HG03135 (cell line): Measurements from ENCODE around the gene MPST.

Source experiments
- ATAC-seq: cut with Tn5 transposase; IDR thresholded peaks from one replicate; pipeline ENCODE4 v1.9.1; 2021; ENCODE audit warnings: mild to moderate bottlenecking, moderate library complexity; ENCODE audit not compliant: unreplicated experiment

The MPST gene

DNA sequence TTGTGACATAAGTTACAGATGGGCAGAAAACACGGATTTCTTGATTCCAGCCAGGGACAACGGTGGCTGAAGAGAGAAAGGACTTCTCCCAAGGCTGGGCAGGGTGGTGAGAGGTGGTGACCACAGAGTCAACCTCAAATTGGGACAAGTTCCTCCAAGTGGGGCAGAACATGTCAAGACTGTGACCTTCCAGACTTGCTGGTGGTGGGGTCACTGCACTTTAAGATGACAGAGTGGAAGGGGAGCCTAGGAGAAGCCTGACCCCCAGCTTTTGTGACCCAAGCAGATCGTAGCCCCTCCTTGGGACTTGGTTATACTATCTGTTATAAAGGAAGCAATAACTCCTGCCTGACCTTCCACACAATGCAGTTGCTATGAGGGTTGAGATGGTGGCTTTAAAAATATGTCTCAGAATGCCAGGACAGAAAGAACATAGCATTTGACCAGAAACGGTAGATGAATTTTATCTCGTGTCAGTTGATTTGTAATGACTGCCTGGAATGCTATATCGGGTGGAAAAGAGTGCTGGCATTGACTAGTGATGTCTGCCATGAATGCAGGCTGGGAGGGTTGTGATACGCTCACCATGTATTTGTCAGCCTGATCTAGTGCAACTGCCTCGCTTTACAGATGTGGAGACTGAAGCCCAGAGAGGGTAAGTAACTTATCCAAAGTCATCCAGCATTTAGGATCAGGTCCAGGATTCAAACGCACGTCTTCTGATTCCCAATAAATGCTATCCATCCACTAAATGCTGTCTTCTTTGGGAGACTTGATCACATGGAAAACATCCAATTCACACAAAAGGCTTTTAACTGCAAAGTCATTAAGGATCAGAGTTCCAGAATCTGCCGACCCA, 18.6 kb upstream of the MPST start:
- ATAC-seq = no peak

DNA sequence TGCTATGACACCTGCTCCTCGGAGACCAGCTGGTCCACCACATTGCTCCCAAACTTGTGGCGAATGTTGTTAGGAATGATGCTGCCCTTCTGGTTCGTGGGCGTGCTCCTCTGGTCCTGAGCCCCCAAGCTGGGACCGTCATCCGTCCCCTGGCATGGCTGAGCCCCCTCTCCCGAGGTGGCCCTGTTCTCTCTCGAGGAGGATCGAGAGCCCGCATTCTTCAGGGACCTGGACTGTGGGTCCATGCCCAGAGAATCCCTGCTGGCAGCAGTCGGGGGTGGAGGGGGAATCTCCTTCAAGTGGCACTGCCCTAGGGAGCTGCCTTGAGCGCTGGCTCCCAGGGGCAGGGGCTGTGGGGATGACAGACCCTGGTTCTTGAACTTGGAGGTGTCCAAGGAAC, 17.7 kb upstream of the MPST start:
- no peak for ATAC-seq

DNA sequence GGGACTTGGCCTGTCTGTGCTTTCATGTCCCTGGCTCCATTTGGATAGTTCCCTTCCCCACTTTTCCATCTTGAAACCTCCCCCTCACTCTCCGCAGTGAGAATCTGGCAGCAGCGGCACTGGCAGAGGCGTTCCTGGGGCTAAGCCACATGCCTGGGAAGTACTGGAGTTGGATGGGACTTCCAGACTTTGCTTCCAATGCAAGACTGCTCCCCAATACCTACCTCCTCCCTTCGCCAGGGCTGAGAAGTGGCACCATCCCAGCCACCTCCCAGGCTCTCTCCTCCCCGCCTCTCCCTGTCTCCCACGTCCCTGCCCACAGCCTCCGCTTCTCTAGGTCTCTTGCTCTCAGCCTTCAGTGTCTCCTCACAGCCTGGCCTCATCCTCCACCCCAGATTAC, 16.9 kb upstream of the MPST start:
- ATAC-seq = no peak

DNA sequence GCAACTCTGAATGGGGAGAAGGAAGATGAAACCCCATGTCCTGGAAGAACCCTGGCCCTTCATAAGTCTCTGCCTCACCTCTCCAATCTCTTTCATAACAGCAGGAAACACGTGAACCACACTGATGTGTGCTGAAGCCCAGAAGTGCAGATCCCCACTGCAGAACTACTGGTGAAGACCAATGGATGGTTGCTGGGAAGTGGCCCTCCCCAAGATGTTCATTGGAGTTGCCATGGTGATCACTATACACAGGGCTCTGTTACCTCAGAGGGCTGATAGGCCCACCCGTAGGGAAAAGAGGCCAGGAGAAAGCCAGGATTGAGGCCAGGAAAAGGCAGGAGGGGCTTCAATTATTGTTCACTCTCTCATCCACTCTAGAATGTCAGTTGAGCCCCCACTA, 11.9 kb upstream of the MPST start:
- ATAC-seq = no peak

DNA sequence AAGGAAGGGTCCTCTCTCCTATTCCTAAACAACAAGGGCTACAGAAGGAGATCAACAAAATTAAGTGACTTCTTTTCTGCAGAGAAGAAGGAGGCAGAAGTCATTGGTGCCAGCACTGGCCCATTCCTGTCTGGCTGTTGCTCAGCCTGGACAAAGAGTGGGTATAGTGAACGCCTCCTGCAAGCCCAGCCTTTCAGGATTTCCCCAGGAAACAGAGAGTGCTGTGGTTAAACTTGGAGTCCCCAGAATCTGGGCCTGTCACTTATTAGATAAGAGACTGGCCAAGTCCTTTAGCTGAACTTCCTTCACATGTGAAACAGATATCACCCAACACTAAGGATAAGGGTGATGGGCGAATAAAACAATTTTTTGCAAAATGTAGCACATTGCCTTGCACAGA, 11.2 kb upstream of the MPST start:
- no peak for ATAC-seq

DNA sequence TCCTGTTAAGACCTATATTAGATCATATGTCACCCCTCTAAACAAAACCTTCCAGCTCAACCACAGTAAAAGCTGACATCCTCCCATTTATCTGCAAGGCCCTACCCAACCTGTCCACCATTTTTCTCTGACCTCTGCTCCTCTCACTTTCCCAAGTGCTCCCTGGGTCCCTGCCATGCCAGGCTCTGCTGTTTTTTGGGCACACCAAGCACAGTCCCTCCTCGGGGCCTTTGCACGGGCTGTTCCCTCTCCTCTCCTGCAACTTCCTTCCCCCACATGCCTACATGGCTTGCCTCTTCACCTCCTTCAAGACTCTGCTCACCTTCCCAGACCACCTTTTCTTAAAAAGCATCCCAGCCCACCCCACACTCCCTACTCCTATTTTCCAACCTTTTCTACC, 10.1 kb upstream of the MPST start:
- no peak for ATAC-seq

DNA sequence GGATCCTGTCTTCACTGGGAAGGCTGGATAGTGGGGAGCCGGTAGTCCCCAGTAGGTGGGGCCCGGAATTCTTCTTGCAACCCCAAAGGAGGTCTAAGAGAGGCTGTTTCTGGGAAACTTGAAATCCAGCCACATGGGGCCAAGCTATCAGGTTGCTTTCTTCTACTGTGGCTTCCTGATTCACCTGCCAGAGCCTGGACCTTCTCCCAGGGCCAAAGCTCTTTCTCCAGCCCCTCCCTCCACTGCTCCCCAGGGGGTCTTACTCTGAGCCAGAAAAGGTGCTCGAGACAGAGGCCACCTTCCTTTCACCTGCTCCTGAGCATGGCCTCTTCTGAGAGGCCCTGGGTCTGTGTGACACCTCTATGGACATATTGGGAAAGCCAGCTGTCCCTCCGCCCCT, 9.4 kb upstream of the MPST start:
- ATAC-seq = no peak

DNA sequence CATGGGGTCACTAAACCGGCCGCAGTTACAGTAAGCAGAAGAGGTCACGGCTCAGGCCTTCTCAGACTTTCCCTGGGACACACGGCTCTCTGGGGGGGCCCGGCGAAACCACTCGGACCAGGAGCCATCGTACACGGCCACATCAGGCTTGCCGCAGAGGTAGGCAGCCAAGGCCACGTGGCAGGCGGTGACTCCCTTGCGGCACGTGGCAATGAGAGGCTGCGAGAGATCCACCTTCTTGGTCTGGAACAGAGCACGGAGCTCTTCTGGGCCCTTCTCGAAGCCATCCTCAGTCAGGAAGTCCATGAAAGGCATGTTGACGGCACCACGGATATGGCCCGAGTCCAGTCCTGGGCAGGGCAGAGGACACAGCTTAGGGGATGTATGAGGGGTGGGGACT, 8.6 kb upstream of the MPST start:
- no peak for ATAC-seq

DNA sequence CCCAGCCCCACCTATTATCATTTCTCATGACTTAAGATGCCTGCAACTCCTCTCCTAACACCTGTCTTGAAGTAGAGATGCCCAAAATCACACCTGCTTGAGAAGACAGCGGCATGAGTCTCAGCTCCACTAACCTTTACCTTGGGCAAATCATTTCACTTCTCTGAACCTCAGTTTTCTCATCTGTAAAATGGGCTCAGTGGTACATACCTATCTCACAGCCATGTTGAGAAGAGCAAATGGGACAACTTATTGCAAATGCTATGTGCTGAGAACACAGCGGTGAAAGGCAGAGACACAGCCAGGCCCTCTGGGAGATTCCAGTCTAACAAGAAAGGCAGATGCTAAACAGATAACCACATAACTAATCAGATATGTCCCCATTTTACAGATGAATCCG, 8.1 kb upstream of the MPST start:
- ATAC-seq = no peak

DNA sequence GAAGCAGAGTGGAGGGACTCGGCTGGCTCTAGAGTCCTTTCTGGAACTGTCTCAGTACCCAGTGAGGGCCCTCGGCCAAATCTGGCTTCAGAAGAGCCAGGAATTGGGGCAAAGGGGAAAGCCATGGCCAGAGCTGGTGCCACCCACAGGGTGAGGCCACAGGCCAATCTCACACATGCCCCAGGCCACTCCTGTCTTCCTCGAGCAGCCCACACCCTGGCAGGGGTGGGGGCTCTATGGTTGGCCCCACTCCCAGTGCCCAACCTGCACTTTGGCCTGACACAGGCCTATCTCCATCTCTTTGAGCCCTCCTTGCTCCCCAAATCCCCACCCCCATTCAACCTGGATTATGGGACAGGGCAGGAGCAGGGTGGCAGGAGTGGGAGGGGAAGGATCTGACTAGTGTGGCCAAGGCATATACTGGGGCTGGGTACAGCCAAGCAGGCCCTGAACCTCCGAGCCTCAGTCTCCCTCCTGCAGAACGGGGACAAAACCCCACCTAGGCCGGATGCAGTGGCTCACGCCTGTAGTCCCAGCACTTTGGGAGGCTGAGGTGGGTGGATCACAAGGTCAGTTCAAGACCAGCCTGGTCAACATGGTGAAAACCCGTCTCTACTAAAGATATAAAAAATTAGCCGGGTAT, 7.2 kb upstream of the MPST start:
- no peak for ATAC-seq

DNA sequence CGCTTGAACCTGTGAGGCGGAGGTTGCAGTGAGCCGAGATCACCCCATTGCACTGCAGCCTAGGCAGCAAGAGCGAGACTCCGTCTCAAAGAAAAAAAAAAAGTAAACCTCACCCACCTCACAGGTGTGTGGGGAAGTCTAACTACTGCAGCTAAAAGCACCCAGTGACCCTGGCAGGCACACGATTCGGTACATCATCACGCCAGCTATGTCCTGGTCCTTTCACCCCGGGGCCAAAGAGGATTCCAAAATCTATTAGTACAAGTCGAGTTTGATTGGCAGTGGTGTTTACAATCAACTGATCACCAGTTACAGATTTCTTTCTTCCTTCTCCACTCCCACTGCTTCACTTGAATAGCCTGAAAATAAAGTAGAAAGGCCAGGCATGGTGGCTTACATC, 6.6 kb upstream of the MPST start:
- no peak for ATAC-seq

DNA sequence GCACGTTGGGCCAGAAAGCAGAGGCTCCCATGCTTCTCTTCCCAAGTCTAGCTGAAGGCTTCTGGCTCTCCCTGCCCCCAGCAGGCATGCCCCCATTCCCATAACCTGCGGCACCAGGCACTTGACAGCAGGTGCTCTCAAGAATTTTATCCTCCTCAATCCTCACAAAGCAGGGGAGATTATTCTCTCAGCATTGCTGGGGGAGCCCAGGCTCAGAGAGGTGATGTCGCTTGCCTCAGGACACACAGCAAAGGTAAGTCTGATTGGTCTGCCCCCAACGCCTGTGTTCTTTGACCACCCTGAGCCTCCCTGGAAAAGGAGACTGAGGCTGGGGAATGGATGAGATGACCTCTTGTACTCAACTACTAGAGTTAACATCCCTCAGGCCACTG, 5.1 kb upstream of the MPST start:
- ATAC-seq = no peak

DNA sequence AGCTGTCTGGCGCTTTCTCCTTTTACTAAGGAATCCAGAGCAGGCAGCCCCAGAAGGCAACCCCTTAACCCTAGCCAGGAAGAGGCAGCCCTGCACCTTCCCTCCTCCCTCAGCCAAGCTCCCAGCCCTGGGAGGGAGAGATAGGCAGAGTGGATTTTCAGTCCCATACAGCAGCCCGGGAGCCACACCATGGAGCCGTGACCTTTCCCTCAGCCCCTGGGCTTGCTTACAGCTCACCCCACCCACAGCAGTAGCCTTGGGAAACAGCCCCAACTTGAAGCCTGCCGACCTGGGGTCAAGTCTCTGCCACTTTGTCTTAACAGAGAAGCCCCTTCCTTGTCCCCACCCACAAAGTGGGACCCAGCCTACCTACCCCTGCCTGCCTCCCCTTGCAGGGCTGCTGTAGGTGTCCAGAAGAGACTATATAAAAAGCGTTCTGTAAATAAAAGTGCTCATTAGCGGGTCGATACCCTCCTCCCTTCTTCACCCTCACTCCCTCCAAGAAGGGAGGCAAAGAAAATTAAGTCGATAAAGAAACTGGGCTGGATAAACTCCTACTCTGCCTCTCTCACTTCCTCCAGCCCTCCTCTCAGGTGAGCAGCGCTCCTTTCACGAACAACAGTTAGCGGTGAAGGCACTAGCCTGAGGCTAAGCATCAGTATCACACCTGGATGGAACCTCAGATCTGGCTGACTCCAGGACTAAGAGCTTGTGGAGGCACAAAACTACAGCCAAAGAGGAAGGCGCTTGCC, 4.5 kb upstream of the MPST start:
- ATAC-seq = no peak

DNA sequence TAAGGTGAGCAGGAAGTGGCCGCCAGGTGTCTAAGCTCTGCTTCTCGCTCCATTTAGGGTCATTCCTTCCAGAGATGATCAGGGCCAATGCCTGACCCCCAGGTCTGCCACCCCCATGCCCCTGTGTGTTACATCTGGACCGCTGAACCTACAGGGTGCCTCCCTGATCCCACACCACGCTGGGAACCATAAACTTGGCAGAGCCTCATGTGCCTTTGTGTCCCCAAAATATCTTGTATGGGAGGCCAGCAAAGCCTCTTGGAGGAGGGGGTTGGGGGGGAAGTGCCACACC, 4.0 kb upstream of the MPST start:
- no peak for ATAC-seq

DNA sequence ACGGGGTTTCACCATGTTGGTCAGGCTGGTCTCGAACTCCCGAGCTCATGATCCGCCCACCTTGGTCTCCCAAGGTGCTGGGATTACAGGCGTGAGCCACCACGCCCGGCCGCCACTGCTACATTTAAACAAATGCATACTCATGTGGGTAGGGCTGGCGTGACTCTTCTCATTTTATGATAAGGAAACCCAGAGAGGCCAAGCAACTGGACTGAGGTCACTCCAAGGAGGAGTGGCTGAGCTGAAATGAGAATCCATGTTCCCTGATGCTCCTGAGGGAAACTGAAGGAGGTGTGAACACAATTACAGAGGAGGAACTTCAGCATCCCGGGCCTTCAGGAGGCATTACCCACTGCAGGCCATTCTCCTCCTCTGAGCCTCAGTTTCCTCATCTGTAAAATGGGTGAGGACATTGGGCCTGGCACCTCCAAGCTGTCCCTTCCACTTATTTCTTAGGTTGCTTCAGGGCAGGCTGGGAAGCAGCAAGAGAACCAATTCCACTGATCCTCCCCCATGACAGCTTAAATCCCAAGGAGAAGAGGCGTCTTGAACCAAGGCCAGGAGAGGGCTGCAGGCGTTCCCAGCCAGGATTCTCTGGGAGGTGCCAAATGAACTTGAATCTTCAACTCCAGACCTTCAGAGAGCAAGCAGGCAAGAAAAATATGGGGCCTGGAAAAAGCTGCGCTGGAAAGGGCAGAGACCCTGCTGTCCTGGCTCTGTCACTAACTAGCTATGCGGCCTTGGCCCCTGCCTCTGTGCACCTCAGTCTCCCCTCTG, 3.2 kb upstream of the MPST start:
- ATAC-seq = no peak

DNA sequence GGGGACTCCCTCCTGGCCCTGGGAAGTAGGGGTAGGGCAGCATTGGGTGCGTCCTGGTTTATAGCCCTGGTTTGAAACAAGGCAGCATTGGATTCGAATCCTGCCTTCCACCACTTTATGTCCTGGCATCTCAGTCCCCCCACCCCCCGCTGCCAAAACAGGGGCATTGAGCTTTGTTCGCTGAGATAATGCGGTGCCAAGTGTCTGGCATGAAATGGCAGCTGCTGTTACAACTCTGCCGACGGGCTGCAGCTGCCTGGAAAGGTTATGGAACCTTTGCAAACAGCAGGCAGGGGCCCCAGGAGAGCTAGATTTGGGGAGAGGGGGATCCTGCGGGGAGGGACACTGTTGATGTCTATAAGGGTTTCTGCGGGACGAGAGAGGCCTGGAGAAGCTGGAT, 2.2 kb upstream of the MPST start:
- ATAC-seq = no peak

DNA sequence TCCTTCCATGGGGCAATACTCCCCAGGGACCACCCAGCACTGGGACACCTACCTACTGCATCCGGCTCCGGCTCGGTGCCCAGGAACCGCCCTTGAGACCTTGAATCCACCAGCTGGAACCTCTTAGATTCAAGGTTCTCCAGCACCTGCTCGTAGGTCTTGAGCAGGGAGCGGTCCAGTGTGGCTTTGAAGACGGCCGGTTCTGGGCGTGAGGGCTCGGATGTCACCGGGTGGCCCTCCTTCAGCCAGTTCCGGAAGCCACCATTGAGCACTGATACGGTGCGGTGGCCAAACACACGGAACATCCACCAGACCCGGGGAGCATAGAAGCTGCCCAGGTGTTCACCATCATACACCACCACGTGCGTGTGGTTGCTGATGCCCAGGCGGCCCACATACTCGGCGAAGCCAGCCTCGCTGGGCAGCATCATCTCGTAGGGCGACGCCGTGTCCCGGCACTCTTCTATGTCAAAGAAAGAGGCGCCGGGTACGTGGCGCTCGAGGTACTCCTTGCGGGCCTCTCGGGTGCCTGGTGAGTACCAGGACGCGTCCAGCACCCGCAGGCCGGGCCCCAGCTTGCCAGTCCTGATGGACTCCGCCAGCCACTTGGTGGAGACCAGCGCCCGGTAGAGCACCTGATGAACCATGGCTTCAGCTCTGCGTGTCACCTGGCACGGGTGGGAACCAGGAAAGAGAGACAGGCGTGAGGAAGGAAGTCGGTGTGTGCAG, 1.3 kb upstream of the MPST start:
- no peak for ATAC-seq

DNA sequence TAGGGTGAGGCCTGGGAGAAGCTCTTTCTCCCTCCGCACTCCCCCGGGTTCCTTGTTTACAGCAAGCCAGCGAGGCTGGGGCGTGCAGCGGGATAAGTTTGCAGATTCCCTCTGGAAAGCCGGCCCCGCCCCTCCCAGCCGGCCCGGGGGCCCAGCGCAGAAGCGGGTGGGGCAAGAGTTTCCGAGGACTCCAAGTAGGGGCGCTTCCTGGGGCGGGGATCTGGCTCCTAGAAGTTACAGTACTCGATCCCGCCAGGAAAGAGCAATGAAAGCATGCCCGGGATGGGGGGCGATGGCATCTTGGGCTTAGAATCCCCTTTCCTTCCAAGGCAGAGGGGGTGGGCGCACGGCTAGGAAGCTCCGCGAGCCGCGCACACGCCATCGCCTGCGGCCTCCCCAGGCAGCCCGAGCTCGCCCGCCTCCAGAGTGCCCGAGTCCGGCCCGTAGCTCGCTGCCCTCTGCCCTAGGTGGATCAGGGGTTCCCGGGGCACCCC, 680 bp upstream of the MPST start:
- ATAC-seq = peak; percentile 34

DNA sequence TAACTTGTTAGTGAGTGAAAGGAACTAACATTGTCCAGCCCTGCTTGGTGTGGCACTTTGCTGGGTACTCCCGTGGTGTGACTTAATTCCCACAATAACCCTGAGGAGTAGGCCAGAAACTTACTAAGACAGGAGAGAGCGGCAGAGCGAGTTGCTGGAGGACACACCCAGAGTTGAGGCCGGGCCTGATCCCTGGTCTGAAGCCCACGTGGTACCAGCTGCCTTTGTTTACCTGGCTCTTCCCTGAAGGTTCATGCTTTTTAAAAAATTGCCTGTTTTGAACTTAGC, 594 bp downstream of the MPST start:
- no peak for ATAC-seq

DNA sequence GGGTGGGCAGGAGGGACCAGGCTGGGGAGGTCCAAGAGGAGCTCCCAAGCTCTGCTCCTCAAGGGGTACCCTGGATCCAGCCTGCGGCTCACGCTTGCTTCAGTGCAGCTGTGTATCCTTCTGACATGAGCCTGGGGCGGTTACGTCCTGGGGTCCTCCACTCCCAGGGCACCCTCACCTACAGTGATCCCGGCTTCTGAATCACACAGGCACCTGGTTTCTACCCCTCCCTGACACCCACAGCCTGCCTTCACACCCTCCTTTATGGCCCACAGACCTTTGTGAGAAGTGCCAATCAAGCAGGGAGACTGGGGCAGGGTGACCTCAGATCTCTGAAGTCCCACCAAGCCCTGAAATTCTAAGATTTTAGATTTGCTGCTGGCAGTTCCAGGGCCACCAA, 1.5 kb downstream of the MPST start:
- no peak for ATAC-seq
